GM21447 (cell line): Measurements from ENCODE around the gene CNTN4.

Experiments
- ATAC-seq: cut with Tn5 transposase; IDR thresholded peaks from one replicate; pipeline ENCODE4 v1.9.1; 2021; ENCODE audit not compliant: unreplicated experiment

CNTN4 gene

GRCh38 chr3:2377281-2377680, 278.6 kb downstream of the CNTN4 start:
- ATAC-seq = no peak

DNA sequence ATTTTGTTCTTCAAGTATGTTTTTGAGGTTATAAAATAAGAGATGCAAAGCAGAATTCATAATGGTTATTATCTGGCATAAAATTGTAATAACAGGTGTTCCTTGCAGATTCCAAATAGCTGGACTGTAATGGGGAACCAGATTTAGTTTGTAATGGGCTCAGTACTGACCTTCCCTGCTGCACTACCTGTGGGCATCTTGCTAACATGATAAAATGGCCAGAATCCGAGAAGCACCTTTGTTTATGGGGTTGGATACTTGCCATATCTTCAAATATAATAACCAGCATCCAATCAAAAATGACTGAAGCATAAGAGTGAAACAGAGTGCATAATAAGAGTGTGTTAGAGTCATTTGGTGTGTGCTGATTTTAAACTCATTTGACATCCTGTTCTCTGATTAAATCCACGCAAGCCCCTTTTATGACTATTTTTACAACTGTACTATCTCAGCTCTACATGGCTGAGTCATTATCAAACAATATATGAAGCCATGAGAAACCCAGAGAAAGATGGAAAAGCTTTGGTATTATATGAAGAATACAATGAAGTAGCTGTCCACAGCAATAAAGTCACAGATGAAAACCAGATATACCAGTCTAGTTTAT, 292.4 kb downstream of the CNTN4 start:
- ATAC-seq = no peak

- ATAC-seq = no peak
These were observed 293.2 kb downstream of the CNTN4 start for GRCh38 chr3:2391896-2392295.

- no peak for ATAC-seq
These were observed 294.3 kb downstream of the CNTN4 start for GRCh38 chr3:2392981-2393380.

- ATAC-seq = no peak
These were observed 316.4 kb downstream of the CNTN4 start for GRCh38 chr3:2415083-2415482.

DNA sequence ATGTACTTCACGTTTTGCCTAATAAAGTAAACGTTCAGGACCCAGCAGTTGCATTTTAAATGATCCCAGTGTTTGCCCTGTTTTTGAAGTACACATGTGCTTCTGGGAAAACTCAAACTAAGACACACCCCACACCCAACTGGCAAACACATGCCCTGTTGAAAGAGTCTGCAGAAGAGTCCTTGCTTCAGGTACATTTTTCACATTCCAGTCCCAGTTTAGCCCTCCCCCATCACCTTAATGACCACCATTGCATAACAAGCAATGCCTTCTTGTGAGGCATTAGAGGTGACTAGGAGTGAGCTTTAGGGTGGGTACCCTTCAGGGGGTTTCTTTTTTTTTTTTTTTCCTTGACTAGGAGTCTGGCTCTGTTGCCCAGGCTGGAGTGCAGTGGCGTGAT, 322.3 kb downstream of the CNTN4 start:
- ATAC-seq = no peak

DNA sequence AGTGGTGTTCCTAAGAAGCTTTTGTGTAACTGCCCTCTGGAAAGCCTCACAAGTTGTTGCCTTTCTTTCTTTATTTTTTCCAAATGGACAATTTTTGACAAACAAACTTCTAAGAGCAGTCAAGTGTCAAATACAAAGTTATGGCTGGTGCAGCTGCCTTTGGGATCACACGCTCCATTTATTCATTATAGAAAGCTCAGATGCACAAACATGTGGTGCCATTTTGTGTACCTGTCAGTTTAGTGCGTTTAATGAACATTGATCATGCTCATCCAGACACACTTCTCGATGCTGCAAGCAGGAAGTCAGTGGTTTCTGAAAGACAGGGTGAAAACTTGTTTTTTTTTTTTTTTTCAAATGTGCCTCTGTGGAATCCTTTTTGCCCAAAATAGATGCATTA, 324.5 kb downstream of the CNTN4 start:
- ATAC-seq = no peak

- ATAC-seq = no peak
These were observed 342.9 kb downstream of the CNTN4 start for GRCh38 chr3:2441558-2441957.

GRCh38 chr3:2446146-2446545, 347.5 kb downstream of the CNTN4 start:
- no peak for ATAC-seq

GRCh38 chr3:2452249-2452648, 353.6 kb downstream of the CNTN4 start:
- no peak for ATAC-seq

DNA sequence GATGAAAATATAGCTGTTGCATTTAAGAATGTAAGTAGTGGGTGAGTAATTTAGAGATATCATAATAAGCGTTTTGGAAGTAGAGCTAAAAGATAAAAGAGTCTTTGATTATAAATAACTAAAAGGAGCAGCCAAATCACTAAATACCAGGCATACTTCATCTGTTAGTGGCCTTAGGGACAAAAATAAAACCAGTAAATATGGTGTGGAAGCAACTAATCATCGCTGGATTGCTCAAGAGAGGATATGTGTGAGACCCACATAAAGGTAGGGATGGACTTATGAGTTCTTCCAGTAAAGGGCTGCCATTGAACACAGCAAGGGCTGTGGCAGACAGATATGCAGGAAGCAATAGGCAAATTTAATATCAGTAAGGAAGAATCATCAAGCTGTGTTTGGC, 356.2 kb downstream of the CNTN4 start:
- ATAC-seq = no peak

DNA sequence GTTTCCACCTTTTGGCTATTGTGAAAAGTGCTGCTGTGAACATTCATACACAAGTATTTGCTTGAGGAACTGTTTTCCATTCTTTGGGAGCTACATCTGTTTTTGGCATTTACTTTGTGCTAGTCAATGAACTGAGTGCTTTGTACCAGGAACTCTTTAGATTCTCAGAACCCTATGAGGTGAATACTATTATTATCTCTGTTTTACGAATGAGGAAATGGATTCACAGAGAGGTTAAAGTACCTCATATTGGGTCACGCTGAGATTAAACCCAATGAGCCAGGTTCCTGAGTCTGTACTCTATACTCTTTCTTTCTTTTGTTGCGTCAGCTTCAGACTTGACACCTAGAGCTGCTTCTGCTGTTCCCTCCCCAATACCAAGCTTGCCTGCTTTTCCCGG, 358.1 kb downstream of the CNTN4 start:
- ATAC-seq = no peak

GRCh38 chr3:2458816-2459215, 360.1 kb downstream of the CNTN4 start:
- no peak for ATAC-seq

DNA sequence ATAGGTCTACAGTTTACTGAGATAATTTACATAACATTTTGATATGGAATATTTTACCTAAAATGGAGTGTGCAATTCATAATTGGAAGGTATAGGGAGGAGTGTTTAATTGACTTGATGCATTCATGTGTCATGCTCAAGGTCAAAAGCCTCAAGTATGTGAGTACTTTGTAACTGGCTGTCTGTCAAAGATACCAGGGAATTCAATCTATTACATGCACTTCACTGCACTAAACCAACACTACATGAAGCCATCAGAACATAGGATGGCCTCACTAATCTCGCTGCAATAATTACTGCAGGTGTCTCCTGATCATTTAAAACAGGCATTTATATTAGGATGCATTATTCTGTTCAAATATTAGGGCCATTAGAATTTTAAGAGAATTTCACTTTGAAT, 367.2 kb downstream of the CNTN4 start:
- no peak for ATAC-seq

DNA sequence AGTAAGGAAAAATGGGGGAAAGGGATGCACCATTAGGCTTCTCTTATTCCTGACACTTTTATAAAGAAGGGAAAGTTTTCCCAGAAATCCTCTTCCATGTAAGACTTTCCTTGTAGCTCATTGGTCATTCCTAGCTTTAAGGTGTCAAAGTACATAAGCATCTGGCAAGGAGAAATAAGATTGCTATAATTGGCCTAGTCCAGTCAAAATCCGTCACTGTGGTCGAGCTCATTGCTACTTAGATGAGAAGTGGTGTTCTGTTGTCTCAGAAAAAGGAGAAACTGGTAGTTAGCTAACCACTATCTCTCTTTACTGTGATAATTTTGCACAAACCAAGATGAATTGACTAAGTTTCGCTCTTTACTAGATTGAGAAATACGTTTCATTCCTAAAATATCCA, 370.1 kb downstream of the CNTN4 start:
- no peak for ATAC-seq

GRCh38 chr3:2476996-2477395, 378.3 kb downstream of the CNTN4 start:
- ATAC-seq = no peak

- no peak for ATAC-seq
These were observed 379.0 kb downstream of the CNTN4 start for GRCh38 chr3:2477620-2478019.

- ATAC-seq = no peak
These were observed 385.7 kb downstream of the CNTN4 start for GRCh38 chr3:2484162-2485026.

- ATAC-seq = no peak
These were observed 386.3 kb downstream of the CNTN4 start for GRCh38 chr3:2485027-2485375.

GRCh38 chr3:2495746-2496145, 397.1 kb downstream of the CNTN4 start:
- no peak for ATAC-seq

DNA sequence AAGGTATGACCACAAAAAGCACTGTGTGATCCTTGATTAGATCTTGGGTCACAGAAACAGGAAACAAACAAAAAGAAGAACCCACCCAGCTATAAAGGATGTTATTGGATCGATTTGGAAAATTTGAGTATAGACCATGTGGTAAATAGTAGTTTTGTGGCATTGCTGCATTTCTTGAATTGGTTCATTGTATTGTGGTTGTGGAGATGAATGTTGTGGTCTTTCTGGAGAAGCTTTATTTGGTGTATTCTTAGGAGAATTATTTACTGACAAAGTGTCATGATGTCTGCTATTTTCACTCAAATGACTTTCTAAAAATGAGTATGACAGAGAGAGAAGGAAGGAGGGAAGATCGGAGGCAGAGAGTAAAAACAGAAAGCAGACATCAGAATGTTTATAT, 406.2 kb downstream of the CNTN4 start:
- no peak for ATAC-seq

- ATAC-seq = no peak
These were observed 408.1 kb downstream of the CNTN4 start for GRCh38 chr3:2506776-2507175.
